ENCODE data around the gene CYP2S1. TPM values are rescaled to one million over a fixed set of nuclear protein-coding genes. Genes with fewer than 3 reads are reported as not detected.
A peak's percentile ranks its signal among the peaks of the same experiment; 100 is the strongest.

CYP2S1 gene
- total RNA-seq, 1 experiment from 2014 or later, result 4.9 TPM

DNA sequence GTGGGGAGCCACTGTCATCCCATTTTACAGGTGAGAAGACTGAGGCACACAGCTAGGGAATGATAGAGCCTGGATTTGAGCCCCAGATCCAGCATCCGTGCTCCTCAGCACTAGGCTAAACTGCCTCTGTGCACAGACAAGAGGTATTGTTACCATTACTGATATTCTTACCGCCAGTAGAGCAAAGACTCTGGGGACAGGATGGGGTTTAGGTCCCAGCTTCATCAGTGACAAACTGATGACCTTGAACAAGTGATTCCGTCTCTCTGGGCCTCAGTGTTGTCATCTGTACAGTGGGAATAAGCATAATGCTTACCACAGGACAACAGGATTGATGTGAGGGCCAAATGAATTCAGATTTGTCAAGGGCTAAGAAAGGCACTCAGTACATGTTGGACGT is 42.5 kb downstream of the CYP2S1 start:
- no peak overlapping the region for H3K27ac Mint-ChIP-seq (ENCODE audit: unreplicated experiment)
- CTCF ChIA-PET, result no interaction called here
- no peaks in the 10 kb centered on the region for H3K27me3 Mint-ChIP-seq (ENCODE audit: unreplicated experiment)
- no peaks in the 10 kb centered on the region for H3K9me3 Mint-ChIP-seq (ENCODE audit: low read depth, unreplicated experiment)
- no TSS peak for BruUV-seq (replicated peaks)
- TF ChIP-seq, protein P1, sequence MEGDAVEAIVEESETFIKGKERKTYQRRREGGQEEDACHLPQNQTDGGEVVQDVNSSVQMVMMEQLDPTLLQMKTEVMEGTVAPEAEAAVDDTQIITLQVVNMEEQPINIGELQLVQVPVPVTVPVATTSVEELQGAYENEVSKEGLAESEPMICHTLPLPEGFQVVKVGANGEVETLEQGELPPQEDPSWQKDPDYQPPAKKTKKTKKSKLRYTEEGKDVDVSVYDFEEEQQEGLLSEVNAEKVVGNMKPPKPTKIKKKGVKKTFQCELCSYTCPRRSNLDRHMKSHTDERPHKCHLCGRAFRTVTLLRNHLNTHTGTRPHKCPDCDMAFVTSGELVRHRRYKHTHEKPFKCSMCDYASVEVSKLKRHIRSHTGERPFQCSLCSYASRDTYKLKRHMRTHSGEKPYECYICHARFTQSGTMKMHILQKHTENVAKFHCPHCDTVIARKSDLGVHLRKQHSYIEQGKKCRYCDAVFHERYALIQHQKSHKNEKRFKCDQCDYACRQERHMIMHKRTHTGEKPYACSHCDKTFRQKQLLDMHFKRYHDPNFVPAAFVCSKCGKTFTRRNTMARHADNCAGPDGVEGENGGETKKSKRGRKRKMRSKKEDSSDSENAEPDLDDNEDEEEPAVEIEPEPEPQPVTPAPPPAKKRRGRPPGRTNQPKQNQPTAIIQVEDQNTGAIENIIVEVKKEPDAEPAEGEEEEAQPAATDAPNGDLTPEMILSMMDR (IDR thresholded peaks at IDR 0.05; ENCODE audit: unreplicated experiment), result no peak
- no peaks in the 10 kb centered on the region for H3K4me1 Mint-ChIP-seq (ENCODE audit: low read depth, unreplicated experiment)
- H3K36me3 Mint-ChIP-seq (ENCODE audit: insufficient read depth, unreplicated experiment), result peaks cover 42% of the 10 kb centered on the region
- intact Hi-C loops (cut with micrococcal nuclease; ENCODE audit: unreplicated experiment), result no loop called here
- DNase-seq, result no peak
- no peak overlapping the region for H3K4me3 Mint-ChIP-seq (ENCODE audit: low read depth, unreplicated experiment)

DNA sequence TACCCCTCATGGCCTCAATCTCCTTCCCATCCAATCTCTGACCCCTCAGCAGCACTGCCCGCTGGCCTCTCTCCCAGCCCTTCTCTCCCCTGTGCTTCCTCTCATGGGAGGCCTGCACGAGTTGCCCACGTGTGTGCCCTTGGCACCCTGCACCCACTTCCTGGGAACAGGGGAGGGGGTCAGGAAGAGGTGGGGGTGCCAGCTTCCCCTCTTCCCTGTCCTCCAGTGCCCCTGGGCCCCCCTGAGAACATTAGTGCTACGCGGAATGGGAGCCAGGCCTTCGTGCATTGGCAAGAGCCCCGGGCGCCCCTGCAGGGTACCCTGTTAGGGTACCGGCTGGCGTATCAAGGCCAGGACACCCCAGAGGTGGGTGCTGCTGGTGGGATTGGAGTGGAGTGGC is 45.2 kb downstream of the CYP2S1 start:
- no peak for DNase-seq
- Mint-ChIP-seq H3K36me3 (ENCODE audit: insufficient read depth, unreplicated experiment) (peaks cover 28% of the 10 kb centered on the region), H3K4me1 (ENCODE audit: low read depth, unreplicated experiment) (no peaks in the 10 kb centered on the region), H3K4me3 (ENCODE audit: low read depth, unreplicated experiment) (no peak overlapping the region), H3K27me3 (ENCODE audit: unreplicated experiment) (no peaks in the 10 kb centered on the region), H3K27ac (ENCODE audit: unreplicated experiment) (no peak overlapping the region), H3K9me3 (ENCODE audit: low read depth, unreplicated experiment) (no peaks in the 10 kb centered on the region)
- no TSS peak for BruUV-seq (replicated peaks)
- CTCF ChIA-PET, result no interaction called here
- TF ChIP-seq, protein P1 (IDR thresholded peaks at IDR 0.05; ENCODE audit: unreplicated experiment), result no peak
- intact Hi-C loops (cut with micrococcal nuclease; ENCODE audit: unreplicated experiment), result no loop called here

- DNase-seq, result no peak
- no TSS peak for BruUV-seq (replicated peaks)
- Mint-ChIP-seq H3K36me3 (ENCODE audit: insufficient read depth, unreplicated experiment) (peaks cover 22% of the 10 kb centered on the region), H3K4me1 (ENCODE audit: low read depth, unreplicated experiment) (no peaks in the 10 kb centered on the region), H3K4me3 (ENCODE audit: low read depth, unreplicated experiment) (no peak overlapping the region), H3K27me3 (ENCODE audit: unreplicated experiment) (no peaks in the 10 kb centered on the region), H3K9me3 (ENCODE audit: low read depth, unreplicated experiment) (no peaks in the 10 kb centered on the region), H3K27ac (ENCODE audit: unreplicated experiment) (peak overlapping the region; percentile 39)
- TF ChIP-seq, protein P1 (IDR thresholded peaks at IDR 0.05; ENCODE audit: unreplicated experiment), result no peak
- CTCF ChIA-PET, result interaction anchor here (0.6 kb wide), 1 partner anchor 16 kb away, joined by 4 read pairs; no protein-coding TSS in a partner anchor
- intact Hi-C loops (cut with micrococcal nuclease; ENCODE audit: unreplicated experiment), result no loop called here
Observed at GRCh38 chr19:41239363-41239762, 46.3 kb downstream of the CYP2S1 start.

DNA sequence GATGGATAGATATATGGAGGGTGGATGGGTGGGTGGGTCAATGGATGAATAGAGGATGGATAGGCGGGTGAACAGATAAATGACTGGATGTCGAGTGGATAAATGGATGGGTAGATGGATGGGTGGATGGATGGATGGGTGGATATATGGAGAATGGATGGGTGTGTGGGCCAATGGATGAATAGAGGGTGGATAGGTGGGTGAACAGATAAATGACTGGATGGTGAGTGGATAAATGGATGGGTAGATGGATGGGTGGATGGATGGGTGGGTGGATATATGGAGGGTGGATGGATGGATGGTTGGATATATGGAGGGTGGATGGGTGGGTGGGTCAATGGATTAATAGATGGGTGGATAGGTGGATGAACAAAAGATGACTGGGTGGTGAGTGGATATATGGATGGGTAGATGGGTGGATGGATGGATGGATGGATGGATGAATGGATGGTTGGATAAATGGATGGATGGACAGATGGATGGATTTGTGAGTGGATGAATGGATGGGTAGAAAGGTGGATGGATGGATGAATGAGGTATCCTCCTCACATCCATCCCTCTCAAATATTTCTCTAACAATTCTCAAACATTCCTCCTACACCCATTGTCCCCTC is 47.0 kb downstream of the CYP2S1 start:
- no peak overlapping the region for H3K4me3 Mint-ChIP-seq (ENCODE audit: low read depth, unreplicated experiment)
- no peaks in the 10 kb centered on the region for H3K9me3 Mint-ChIP-seq (ENCODE audit: low read depth, unreplicated experiment)
- no peaks in the 10 kb centered on the region for H3K4me1 Mint-ChIP-seq (ENCODE audit: low read depth, unreplicated experiment)
- H3K27ac Mint-ChIP-seq (ENCODE audit: unreplicated experiment), result no peak overlapping the region
- BruUV-seq (replicated peaks), result no TSS peak
- CTCF ChIA-PET, result interaction anchor here (0.6 kb wide), 1 partner anchor 15 kb away, joined by 4 read pairs; no protein-coding TSS in a partner anchor
- DNase-seq, result no peak
- no peaks in the 10 kb centered on the region for H3K27me3 Mint-ChIP-seq (ENCODE audit: unreplicated experiment)
- H3K36me3 Mint-ChIP-seq (ENCODE audit: insufficient read depth, unreplicated experiment), result peaks cover 22% of the 10 kb centered on the region
- TF ChIP-seq, protein P1 (IDR thresholded peaks at IDR 0.05; ENCODE audit: unreplicated experiment), result no peak
- intact Hi-C loops (cut with micrococcal nuclease; ENCODE audit: unreplicated experiment), result no loop called here

Data from Calu3 (cell line).